ENCODE results near the gene ARHGEF4.
"Not testable (repeated sequence)": the region's sequence is repeated elsewhere in the genome, so short reads cannot be mapped to it uniquely, and the experiment has no call there.

ARHGEF4 gene

GRCh38 chr2:131056204-131056931 is 219.7 kb downstream of the ARHGEF4 start:
- in situ Hi-C loops (cut with HindIII; ENCODE audit: low pct_unique_long_range_greater_than_20kb, low sequenced_read_pairs), result no loop called here
- DNase-seq (ENCODE audit: low read depth in 1 of 2, low spot score in 1 of 2), result no peak
- no peak for TF ChIP-seq JUND (IDR thresholded peaks at IDR 0.05; ENCODE audit: low read depth)

GRCh38 chr2:131056932-131057287 is 220.2 kb downstream of the ARHGEF4 start:
- in situ Hi-C loops (cut with HindIII; ENCODE audit: low pct_unique_long_range_greater_than_20kb, low sequenced_read_pairs), result no loop called here
- no peak for TF ChIP-seq JUND (IDR thresholded peaks at IDR 0.05; ENCODE audit: low read depth)
- DNase-seq (ENCODE audit: low read depth in 1 of 2, low spot score in 1 of 2), result no peak

DNA sequence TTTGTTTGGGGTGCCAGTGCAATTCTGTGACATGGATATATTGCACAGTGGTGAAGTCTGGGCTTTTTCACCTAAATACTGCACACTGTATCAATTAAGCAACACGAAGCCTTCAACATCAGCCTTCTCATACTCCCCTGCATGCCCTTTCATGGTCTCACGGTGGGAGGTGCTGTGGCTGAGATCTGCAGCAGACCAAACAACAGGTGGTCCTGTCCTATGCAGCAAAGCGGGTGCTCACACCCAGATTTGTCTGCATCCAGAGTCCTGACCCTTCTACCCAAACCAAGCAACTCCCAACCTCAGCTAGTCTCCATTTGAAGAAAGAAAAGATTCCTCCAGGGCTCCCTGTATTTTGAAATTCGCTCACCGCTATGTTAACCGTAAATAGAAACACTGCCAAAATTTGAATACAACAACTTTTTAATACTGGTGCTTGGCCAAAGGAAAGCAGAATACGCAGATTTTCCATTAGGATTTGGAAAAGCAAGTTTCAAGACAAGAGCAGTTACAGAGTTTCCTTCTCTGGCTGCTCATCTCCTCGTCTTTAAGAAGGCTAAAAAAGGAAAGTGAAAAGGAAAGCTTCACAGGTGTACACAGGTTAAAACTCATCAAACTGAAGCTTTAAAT is 221.6 kb downstream of the ARHGEF4 start:
- in situ Hi-C loops (cut with HindIII; ENCODE audit: low pct_unique_long_range_greater_than_20kb, low sequenced_read_pairs), result no loop called here
- TF ChIP-seq JUND (IDR thresholded peaks at IDR 0.05; ENCODE audit: low read depth), result no peak
- no peak for DNase-seq (ENCODE audit: low read depth in 1 of 2, low spot score in 1 of 2)

DNA sequence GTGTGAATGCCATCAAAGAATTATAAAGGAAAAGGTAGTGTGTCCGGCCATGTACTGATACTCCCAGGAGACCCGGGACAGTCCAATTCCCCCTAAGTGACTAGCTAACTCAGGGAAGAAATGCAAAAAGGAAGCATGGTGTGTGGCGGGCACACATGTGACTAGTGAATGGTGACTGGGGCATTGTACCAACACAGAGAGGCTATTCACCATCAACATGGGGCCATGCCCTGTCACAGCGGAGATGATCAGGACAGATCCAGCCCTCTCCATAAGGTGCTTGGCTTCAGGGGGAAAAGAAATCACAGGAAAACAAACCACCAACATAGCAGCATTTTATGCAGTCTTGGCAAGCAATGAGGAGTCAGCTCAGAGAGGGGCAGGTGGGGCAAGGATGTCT is 222.2 kb downstream of the ARHGEF4 start:
- no peak for DNase-seq (ENCODE audit: low read depth in 1 of 2, low spot score in 1 of 2)
- in situ Hi-C loops (cut with HindIII; ENCODE audit: low pct_unique_long_range_greater_than_20kb, low sequenced_read_pairs), result no loop called here
- TF ChIP-seq JUND (IDR thresholded peaks at IDR 0.05; ENCODE audit: low read depth), result no peak

- no peak for TF ChIP-seq JUND (IDR thresholded peaks at IDR 0.05; ENCODE audit: low read depth)
- in situ Hi-C loops (cut with HindIII; ENCODE audit: low pct_unique_long_range_greater_than_20kb, low sequenced_read_pairs), result no loop called here
- no peak for DNase-seq (ENCODE audit: low read depth in 1 of 2, low spot score in 1 of 2)
Measured at GRCh38 chr2:131063501-131064283, 227.0 kb downstream of the ARHGEF4 start.

- no peak for TF ChIP-seq JUND (IDR thresholded peaks at IDR 0.05; ENCODE audit: low read depth)
- DNase-seq (ENCODE audit: low read depth in 1 of 2, low spot score in 1 of 2), result no peak
- in situ Hi-C loops (cut with HindIII; ENCODE audit: low pct_unique_long_range_greater_than_20kb, low sequenced_read_pairs), result no loop called here
Measured at GRCh38 chr2:131064589-131065512, 228.1 kb downstream of the ARHGEF4 start.

- peak in 1 of 2 experiments; percentile 4 for DNase-seq (ENCODE audit: low read depth in 1 of 2, low spot score in 1 of 2)
- in situ Hi-C loops (cut with HindIII; ENCODE audit: low pct_unique_long_range_greater_than_20kb, low sequenced_read_pairs), result no loop called here
- no peak for TF ChIP-seq JUND (IDR thresholded peaks at IDR 0.05; ENCODE audit: low read depth)
Measured at GRCh38 chr2:131067465-131068125, 230.9 kb downstream of the ARHGEF4 start.

GRCh38 chr2:131068172-131068571 is 231.5 kb downstream of the ARHGEF4 start:
- DNase-seq (ENCODE audit: low read depth in 1 of 2, low spot score in 1 of 2); in situ Hi-C loops (cut with HindIII; ENCODE audit: low pct_unique_long_range_greater_than_20kb, low sequenced_read_pairs): not testable (repeated sequence)

- DNase-seq (ENCODE audit: low read depth in 1 of 2, low spot score in 1 of 2); in situ Hi-C loops (cut with HindIII; ENCODE audit: low pct_unique_long_range_greater_than_20kb, low sequenced_read_pairs): not testable (repeated sequence)
Measured at GRCh38 chr2:131075578-131075977, 238.9 kb downstream of the ARHGEF4 start.

DNA sequence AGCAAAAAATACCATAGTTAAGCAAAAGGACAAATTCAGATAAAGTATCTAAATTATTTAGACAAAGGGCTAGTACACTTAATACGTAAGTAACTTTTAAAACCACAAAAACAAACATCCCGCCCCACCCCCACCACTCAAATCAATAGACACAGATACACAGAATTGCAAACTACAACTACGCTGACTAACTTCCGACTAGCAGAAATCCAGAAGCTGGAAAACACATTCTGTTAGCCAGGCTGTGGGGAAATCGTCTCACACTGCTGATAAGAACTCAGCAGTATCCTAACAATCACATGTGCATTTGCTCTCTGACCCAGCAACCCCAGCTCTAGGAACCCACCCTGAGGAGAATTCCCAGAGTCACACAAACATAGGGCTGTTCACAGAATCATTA is 240.0 kb downstream of the ARHGEF4 start:
- TF ChIP-seq JUND (IDR thresholded peaks at IDR 0.05; ENCODE audit: low read depth), result no peak
- in situ Hi-C loops (cut with HindIII; ENCODE audit: low pct_unique_long_range_greater_than_20kb, low sequenced_read_pairs), result no loop called here
- DNase-seq (ENCODE audit: low read depth in 1 of 2, low spot score in 1 of 2), result no peak

DNA sequence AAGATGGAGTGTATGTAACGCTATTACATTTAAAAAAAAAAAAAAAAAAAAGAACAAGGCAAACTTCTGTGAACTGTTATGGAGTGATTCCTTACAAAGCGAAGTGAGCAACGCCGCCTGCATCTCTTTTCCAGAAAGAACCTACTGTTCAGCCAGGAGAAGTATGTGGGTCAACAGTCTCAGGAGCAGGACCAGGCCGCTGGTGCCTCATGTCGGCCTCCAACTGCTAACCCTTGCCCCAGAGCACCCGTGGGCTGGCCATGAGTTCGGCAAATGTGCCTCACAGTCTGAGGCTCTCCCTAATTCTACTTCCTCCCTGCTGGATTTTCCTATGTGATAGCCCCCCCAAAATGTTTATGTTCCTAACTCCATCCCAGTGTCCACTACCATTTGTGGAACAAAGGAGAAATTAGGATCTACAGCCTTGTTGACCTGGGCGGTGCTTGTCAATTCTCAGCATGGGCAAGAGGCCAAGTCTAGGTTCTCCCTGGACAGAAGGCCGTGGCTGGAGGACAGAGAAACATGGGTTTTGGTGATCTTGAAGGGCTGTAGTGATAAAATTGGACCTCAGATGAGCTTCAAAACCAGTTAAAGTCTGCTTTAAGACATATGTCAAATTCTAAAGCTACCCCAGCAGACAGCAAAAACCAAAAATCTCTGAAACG is 240.6 kb downstream of the ARHGEF4 start:
- no peak for TF ChIP-seq JUND (IDR thresholded peaks at IDR 0.05; ENCODE audit: low read depth)
- no peak for DNase-seq (ENCODE audit: low read depth in 1 of 2, low spot score in 1 of 2)
- in situ Hi-C loops (cut with HindIII; ENCODE audit: low pct_unique_long_range_greater_than_20kb, low sequenced_read_pairs), result no loop called here

Data from T47D (cell line).